RCC 7860 (cell line): Measurements from ENCODE around the gene CMYA5.
"Not testable (repeated sequence)": the region's sequence is repeated elsewhere in the genome, so short reads cannot be mapped to it uniquely, and the experiment has no call there.

ENCODE experiments used
- DNase-seq: peaks from one replicate; pipeline ENCODE4 v3.0.0-alpha.2; 2015; ENCODE audit warnings: low spot score
- FAIRE-seq: peaks from 2 replicates; lab custom pipeline; 2012; peaks lifted over from hg19 to GRCh38; lab: Jason Lieb, UNC

CMYA5 gene

GRCh38 chr5:79689541-79690466, at the start of gene CMYA5:
CMYA5 (plus strand) TSS chr5:79689836; CDS start chr5:79689908, 72 bp downstream.
- FAIRE-seq (no peak), DNase-seq (no peak)

GRCh38 chr5:79640571-79641055, 49.0 kb upstream of the CMYA5 start:
- DNase-seq, result no peak
- no peak for FAIRE-seq

- no peak for FAIRE-seq
- DNase-seq, result no peak
These were observed 48.2 kb upstream of the CMYA5 start for GRCh38 chr5:79641414-79641813.

- FAIRE-seq (no peak), DNase-seq (no peak)
These were observed 47.4 kb upstream of the CMYA5 start for GRCh38 chr5:79642210-79642609.

GRCh38 chr5:79653843-79654242, 35.8 kb upstream of the CMYA5 start:
- no peak for FAIRE-seq
- DNase-seq, result no peak

- DNase-seq (no peak), FAIRE-seq (no peak)
These were observed 26.4 kb upstream of the CMYA5 start for GRCh38 chr5:79663212-79663611.

- DNase-seq (no peak), FAIRE-seq (no peak)
These were observed 22.9 kb upstream of the CMYA5 start for GRCh38 chr5:79666758-79667157.

GRCh38 chr5:79672392-79672791, 17.2 kb upstream of the CMYA5 start:
- no peak for DNase-seq
- no peak for FAIRE-seq

GRCh38 chr5:79676354-79676753, 13.3 kb upstream of the CMYA5 start:
- DNase-seq, FAIRE-seq: not testable (repeated sequence)

- not testable (repeated sequence) for FAIRE-seq, DNase-seq
These were observed 7.5 kb upstream of the CMYA5 start for GRCh38 chr5:79682102-79682501.

- FAIRE-seq (no peak), DNase-seq (no peak)
These were observed 4.9 kb upstream of the CMYA5 start for GRCh38 chr5:79684782-79685181.

- FAIRE-seq, result no peak
- no peak for DNase-seq
These were observed 4.0 kb upstream of the CMYA5 start for GRCh38 chr5:79685627-79686026.

GRCh38 chr5:79686799-79687198, 2.8 kb upstream of the CMYA5 start:
- FAIRE-seq (no peak), DNase-seq (no peak)

GRCh38 chr5:79687889-79688288, 1.7 kb upstream of the CMYA5 start:
- DNase-seq, result no peak
- FAIRE-seq, result no peak

GRCh38 chr5:79691007-79691406, 1.4 kb downstream of the CMYA5 start:
- FAIRE-seq, result no peak
- no peak for DNase-seq

- DNase-seq (no peak), FAIRE-seq (no peak)
These were observed 3.0 kb downstream of the CMYA5 start for GRCh38 chr5:79692596-79692995.

GRCh38 chr5:79694183-79694582, 4.5 kb downstream of the CMYA5 start:
- DNase-seq (no peak), FAIRE-seq (no peak)

GRCh38 chr5:79694652-79695051, 5.0 kb downstream of the CMYA5 start:
- DNase-seq, result no peak
- no peak for FAIRE-seq

- FAIRE-seq (no peak), DNase-seq (no peak)
These were observed 5.9 kb downstream of the CMYA5 start for GRCh38 chr5:79695526-79695925.

GRCh38 chr5:79697222-79698170, 7.9 kb downstream of the CMYA5 start:
- no peak for DNase-seq
- FAIRE-seq, result no peak

GRCh38 chr5:79699763-79700400, 10.2 kb downstream of the CMYA5 start:
- no peak for DNase-seq
- FAIRE-seq, result no peak
